HG03469 (cell line): Measurements from ENCODE around the gene MMP25.
"Not testable (repeated sequence)": the region's sequence is repeated elsewhere in the genome, so short reads cannot be mapped to it uniquely, and the experiment has no call there.

Source experiments
- ATAC-seq: cut with Tn5 transposase; IDR thresholded peaks from one replicate; pipeline ENCODE4 v1.9.1; 2021; ENCODE audit warnings: mild to moderate bottlenecking, moderate library complexity, moderate number of reproducible peaks; ENCODE audit not compliant: unreplicated experiment

MMP25 gene

DNA sequence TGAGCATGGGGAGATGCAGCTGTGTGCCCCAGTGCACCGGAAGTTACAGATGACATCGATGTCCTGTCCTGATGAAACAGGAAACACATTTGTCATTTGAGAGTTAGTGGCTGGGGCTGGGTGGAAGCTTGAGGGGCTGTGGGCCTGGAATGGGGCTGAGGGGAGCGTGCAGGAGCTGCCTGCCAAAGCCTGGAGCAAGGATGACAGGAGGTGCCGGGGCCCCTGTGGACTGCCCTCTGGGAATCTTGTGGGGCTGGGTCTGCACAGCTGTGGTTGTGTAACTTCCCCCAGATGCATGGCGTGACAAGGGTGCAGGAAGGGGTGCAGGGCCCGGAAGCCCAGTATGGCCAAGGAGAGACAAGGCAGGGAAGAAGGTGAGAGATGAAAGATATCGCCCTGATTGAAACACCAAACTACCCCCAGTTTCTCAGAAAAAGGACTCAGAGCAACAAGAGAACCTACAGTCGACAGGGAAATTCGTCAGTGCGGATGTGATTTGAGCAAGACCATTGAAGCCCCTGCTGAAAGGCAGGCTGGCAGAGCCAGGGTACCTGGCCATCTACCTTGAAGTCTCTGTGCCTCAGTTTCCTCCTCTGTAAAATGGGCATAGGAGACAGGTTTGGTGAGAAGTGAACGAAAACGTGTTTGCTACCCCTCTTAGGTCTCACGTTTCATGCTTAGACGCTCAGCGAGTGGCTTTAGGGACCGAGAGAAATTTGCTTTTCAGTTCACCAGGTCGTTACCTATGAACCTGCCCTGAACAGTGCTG lies 8.8 kb downstream of the MMP25 start:
- ATAC-seq = no peak

GRCh38 chr16:3055734-3056115 lies 9.4 kb downstream of the MMP25 start:
- not testable (repeated sequence) for ATAC-seq

- no peak for ATAC-seq
Measured at GRCh38 chr16:3056336-3057180, 10.2 kb downstream of the MMP25 start.

GRCh38 chr16:3057181-3058138 lies 11.1 kb downstream of the MMP25 start:
- ATAC-seq = no peak

DNA sequence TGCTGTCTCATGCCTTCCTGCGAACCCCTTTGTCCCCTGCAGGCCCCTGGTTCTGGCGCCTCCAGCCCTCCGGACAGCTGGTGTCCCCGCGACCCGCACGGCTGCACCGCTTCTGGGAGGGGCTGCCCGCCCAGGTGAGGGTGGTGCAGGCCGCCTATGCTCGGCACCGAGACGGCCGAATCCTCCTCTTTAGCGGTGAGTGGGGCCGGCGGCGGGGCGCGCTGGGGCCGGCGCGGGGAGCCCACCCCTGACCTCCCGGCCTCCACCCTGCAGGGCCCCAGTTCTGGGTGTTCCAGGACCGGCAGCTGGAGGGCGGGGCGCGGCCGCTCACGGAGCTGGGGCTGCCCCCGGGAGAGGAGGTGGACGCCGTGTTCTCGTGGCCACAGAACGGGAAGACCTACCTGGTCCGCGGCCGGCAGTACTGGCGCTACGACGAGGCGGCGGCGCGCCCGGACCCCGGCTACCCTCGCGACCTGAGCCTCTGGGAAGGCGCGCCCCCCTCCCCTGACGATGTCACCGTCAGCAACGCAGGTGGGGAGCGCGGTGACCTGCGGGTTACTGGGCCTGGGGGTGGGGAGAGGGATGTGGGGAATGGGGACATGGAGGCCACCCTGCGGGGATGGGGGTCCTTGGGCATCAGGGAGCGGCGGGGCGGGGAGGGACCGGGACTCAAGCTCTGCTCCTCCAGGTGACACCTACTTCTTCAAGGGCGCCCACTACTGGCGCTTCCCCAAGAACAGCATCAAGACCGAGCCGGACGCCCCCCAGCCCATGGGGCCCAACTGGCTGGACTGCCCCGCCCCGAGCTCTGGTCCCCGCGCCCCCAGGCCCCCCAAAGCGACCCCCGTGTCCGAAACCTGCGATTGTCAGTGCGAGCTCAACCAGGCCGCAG lies 12.0 kb downstream of the MMP25 start:
- no peak for ATAC-seq

DNA sequence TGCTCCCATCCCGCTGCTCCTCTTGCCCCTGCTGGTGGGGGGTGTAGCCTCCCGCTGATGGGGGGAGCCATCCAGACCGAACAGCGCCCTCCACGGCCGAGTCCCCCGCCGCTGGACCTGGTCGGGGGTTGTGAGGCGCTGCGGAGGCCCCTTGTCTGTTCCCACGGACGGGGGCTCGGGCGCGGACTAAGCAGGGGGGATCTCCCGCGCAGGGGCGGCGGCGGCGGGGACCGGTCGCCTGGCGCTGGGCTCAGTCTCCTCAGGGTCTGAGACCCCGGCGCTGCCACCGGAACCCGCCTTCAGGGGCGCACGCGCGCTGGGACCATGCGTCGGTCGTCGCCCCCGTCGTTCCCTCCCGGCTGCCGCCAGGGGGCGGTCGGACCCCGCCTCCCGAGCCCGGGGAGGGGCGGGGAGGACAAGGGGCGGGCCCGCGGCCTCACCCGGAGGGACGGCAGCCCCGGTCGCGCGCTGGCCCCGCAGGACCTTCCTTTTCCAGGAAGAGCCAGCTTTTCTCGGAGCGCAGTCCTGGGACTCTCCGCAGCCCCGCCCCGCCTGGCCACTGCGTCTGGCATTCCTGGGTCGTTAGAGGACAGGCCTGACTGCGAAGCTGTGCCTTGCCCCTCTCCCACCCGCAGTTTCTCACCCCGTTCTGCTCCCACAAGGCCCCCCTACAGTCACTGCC lies 12.8 kb downstream of the MMP25 start:
- peak; percentile 49 for ATAC-seq

- ATAC-seq = no peak
Measured at GRCh38 chr16:3059723-3060242, 13.4 kb downstream of the MMP25 start.

- ATAC-seq = no peak
Measured at GRCh38 chr16:3060339-3061127, 14.2 kb downstream of the MMP25 start.

DNA sequence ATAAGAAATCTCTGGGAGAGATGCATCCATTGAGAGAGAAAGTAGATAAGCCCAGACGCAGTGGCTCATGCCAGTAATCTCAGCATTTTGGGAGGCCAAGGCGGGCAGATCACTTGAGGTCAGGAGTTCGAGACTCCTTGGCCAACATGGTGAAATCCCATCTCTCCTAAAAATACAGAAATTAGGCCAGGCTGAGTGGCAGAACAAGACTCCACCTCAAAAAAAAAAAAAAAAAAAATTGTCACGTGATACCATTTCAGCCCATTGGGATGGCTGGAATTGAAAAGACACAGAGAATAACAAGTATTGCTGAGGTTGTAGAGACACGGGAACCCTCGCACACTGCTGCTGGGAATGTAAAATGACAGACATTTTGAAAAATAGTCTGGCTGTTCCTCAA lies 16.2 kb downstream of the MMP25 start:
- no peak for ATAC-seq

GRCh38 chr16:3063625-3064386 lies 17.4 kb downstream of the MMP25 start:
- ATAC-seq = no peak

DNA sequence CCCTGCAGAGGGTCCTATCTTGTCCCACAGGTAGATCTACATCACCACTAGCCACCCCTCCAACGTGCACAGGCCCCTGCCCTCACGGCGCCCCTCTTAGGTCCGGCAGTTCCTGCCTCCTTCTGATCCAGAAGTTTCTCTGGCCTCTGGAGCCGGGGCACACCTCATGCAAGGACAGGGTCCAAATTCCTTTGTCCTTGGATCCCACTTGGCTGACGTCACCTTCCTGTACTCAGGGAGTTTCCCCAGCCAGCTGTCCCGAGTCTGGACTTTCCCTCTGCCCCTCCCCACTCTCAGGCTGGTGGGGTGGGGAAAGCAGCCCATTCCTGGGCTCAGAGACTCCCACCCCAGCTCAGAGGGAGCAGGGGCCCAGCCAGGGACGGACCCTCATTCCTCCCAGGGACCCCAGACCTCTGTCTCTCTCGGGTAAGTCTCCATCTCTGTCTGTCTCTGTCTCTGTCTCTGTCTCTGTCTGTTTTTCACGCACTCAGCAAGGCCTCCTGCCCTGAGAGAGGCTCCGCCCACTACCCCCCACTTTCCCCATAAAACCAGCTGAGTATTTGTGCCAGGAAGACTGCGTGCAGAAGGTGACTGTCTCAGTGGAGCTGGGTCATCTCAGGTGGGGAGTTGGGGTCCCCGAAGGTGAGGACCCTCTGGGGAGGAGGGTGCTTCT lies 18.8 kb downstream of the MMP25 start, which contains the start of gene IL32:
IL32 (plus strand) TSS at position 572 of the 673 bp plus-strand sequence. CDS start 172 bp downstream, outside the sequence.
- no peak for ATAC-seq

DNA sequence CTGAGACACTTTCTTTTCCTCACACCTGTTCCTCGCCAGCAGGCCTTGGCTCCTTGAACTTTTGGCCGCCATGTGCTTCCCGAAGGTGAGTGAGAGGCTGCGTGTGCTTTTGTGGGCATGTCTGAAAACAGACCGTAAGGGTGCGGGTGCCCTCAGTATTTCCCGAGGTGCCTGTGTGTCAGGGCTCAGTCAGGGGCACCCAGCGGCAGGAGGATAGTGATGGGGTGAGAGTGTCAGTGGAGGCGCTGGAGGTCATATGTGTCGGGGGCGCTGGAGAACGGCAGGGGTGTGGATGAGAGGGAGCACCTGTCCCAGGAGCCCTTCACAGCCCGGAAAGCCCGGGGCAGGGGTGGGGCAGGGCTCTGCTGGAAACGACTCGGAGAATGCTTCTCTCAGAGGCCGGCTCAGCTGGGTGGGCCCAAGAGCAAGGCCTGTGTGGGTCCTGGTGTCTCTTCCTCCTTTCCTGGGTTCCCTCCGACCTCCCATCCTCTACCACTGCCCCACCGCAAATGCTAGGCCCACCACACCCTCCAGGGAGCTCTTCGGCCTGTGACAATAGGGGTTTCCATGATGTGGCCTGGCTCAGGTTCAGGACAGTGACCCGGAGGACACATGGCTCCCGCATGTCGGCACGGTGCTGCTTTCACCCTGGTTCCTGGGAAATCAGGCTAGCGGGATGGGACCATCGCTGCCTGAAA lies 19.5 kb downstream of the MMP25 start:
- no peak for ATAC-seq

- ATAC-seq = no peak
Measured at GRCh38 chr16:3066440-3066748, 20.0 kb downstream of the MMP25 start.

- ATAC-seq = no peak
Measured at GRCh38 chr16:3068487-3068886, 22.1 kb downstream of the MMP25 start.

DNA sequence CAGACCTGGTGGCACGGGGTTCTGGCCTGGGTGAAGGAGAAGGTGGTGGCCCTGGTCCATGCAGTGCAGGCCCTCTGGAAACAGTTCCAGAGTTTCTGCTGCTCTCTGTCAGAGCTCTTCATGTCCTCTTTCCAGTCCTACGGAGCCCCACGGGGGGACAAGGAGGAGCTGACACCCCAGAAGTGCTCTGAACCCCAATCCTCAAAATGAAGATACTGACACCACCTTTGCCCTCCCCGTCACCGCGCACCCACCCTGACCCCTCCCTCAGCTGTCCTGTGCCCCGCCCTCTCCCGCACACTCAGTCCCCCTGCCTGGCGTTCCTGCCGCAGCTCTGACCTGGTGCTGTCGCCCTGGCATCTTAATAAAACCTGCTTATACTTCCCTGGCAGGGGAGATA lies 22.8 kb downstream of the MMP25 start:
- not testable (repeated sequence) for ATAC-seq

DNA sequence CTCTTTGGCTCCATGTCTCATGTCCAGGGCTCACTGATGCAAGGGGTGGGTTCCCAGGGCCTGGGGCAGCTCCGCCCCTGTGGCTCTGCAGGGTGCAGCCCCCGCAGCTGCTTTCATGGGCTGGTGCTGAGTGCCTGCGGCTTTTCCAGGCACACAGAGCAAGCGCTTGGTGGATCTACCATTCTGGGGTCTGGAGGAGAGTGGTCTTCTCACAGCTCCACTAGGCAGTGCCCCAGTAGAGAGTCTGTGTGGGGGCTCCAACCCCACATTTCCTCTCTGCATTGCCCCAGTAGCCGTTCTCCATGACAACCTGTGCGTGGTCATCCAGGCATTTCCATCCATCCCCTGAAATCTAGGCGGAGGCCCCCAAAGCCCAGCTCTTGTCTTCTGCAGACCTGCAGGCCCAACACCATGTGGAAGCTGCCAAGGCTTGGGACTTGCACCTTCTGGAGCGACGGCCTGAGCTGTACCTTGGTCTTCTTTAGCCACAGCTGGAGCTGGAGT lies 24.3 kb downstream of the MMP25 start:
- ATAC-seq = no peak
